ENCODE results near the gene BCHE. TPM values are rescaled to one million over a fixed set of nuclear protein-coding genes. Genes with fewer than 3 reads are reported as not detected.
A peak's percentile ranks its signal among the peaks of the same experiment; 100 is the strongest.
"Not testable (repeated sequence)": the region's sequence is repeated elsewhere in the genome, so short reads cannot be mapped to it uniquely, and the experiment has no call there.

Gene BCHE
- polyA plus RNA-seq, 1 experiment, result 3.1 TPM

DNA sequence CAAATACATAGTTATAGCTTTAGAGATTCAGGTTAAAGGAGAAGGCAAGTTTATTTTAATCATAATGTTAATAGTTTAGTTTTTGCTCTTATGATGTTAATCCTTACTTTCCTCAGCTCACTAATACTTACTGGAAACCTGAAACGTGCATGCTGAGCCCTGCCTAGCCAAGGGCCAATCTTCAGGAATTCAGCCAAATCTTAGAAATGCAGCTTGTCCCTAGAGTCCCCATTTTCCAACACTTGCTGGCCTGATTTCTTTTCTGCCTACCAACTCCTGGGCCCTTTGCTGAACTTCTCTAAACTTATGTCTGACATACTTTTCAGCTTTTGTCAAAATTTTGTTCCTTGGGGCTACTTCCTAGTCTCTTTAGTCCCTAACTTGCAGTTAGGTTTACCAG is 22.8 kb downstream of the BCHE start:
- TF ChIP-seq, protein P1, sequence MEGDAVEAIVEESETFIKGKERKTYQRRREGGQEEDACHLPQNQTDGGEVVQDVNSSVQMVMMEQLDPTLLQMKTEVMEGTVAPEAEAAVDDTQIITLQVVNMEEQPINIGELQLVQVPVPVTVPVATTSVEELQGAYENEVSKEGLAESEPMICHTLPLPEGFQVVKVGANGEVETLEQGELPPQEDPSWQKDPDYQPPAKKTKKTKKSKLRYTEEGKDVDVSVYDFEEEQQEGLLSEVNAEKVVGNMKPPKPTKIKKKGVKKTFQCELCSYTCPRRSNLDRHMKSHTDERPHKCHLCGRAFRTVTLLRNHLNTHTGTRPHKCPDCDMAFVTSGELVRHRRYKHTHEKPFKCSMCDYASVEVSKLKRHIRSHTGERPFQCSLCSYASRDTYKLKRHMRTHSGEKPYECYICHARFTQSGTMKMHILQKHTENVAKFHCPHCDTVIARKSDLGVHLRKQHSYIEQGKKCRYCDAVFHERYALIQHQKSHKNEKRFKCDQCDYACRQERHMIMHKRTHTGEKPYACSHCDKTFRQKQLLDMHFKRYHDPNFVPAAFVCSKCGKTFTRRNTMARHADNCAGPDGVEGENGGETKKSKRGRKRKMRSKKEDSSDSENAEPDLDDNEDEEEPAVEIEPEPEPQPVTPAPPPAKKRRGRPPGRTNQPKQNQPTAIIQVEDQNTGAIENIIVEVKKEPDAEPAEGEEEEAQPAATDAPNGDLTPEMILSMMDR (IDR thresholded peaks at IDR 0.05; ENCODE audit: low read depth, low read length), result no peak
- no peak for DNase-seq (ENCODE audit: low read depth, low spot score)
- Histone ChIP-seq H3K27me3 (ENCODE audit: control insufficient read depth, insufficient read depth, low read length) (no peaks in the 10 kb centered on the region), H3K27ac (ENCODE audit: low read depth, low read length) (no peak overlapping the region), H3K4me3 (ENCODE audit: low read depth, low read length) (no peak overlapping the region), H3K9me3 (ENCODE audit: control insufficient read depth, insufficient read depth, low read length) (no peaks in the 10 kb centered on the region)
- CTCF ChIA-PET, result no interaction called here
- POLR2A ChIA-PET, result no interaction called here

DNA sequence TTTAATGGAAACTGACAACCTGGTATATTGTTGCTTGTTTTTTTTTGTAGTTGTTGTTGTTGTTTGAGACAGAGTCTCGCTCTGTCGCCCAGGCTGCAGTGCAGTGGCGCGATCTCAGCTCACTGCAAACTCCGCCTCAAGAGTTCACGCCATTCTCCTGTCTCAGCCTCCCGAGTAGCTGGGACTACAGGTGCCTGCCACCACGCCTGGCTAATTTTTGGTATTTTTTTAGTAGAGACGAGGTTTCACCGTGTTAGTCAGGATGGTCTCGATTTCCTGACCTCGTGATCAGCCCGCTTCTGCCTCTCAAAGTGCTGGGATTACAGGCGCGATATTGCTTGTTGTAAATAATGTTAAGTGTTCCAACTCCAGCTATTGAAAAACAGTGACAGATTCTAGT is 29.3 kb downstream of the BCHE start:
- H3K4me3 ChIP-seq (ENCODE audit: low read depth, low read length); H3K9me3 ChIP-seq (ENCODE audit: control insufficient read depth, insufficient read depth, low read length); POLR2A ChIA-PET; H3K27ac ChIP-seq (ENCODE audit: low read depth, low read length); CTCF ChIA-PET; H3K27me3 ChIP-seq (ENCODE audit: control insufficient read depth, insufficient read depth, low read length); DNase-seq (ENCODE audit: low read depth, low spot score): not testable (repeated sequence)

DNA sequence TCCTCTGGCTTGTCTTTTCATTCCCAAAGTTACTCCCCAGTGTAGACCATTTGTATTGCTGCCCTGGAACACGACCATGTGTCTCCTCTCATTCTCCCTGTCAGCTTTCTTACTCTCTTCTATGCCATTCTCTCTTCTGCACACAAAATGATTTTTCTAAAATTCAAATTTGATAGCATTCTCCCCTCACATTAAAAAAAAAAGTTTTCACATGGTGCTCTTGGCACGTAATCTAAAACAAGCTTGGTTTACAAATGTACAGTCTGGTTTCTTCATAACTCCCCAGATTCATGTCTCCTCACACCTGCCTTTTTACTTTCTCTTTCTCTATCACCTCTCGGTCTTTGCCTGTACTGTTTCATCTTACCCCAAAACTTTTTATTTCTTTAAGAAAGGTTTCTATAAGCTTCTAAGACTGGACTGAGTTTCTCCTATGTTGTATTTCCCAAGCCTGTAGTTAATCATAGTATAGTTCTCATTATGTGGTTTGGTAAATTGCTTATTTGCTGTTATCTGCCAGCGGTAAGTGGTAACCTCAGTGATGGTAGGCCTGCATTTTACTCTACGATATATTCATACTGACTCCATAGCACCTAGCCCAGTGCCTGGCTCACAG is 31.2 kb downstream of the BCHE start:
- Histone ChIP-seq H3K27me3 (ENCODE audit: control insufficient read depth, insufficient read depth, low read length) (no peaks in the 10 kb centered on the region), H3K9me3 (ENCODE audit: control insufficient read depth, insufficient read depth, low read length) (no peaks in the 10 kb centered on the region), H3K4me3 (ENCODE audit: low read depth, low read length) (peak overlapping the region; percentile 14; the same call in 1 of the 2 replicates), H3K27ac (ENCODE audit: low read depth, low read length) (no peak overlapping the region)
- TF ChIP-seq, protein P1 (IDR thresholded peaks at IDR 0.05; ENCODE audit: low read depth, low read length), result no peak
- POLR2A ChIA-PET, result no interaction called here
- no peak for DNase-seq (ENCODE audit: low read depth, low spot score)
- CTCF ChIA-PET, result interaction anchor here (0.5 kb wide), 1 partner anchor 13 kb away, joined by 3 read pairs; no protein-coding TSS in a partner anchor

DNA sequence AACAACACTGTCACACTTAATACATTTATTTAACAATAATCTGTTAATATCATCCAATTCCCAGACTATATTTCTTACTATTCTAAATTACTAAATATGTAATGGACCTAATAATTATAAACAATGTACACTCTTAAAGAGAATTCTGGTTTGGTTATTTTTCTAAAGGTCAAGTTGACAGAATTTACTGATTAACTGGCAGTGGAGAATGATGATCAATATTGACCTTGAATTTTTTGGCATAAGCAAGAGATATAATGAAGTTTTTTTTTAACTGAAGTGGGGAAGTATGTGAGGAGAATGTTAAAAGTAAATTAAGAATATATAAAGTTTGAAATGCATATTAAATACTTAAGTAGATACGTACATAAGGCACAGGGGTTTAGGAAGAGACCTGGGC is 33.8 kb downstream of the BCHE start:
- no peak for DNase-seq (ENCODE audit: low read depth, low spot score)
- Histone ChIP-seq H3K27me3 (ENCODE audit: control insufficient read depth, insufficient read depth, low read length) (no peaks in the 10 kb centered on the region), H3K9me3 (ENCODE audit: control insufficient read depth, insufficient read depth, low read length) (no peaks in the 10 kb centered on the region), H3K4me3 (ENCODE audit: low read depth, low read length) (no peak overlapping the region), H3K27ac (ENCODE audit: low read depth, low read length) (no peak overlapping the region)
- ChIA-PET POLR2A (no interaction called here), CTCF (interaction anchor here (0.6 kb wide), 1 partner anchor 1117 kb away, joined by 6 read pairs; no protein-coding TSS in a partner anchor)
- TF ChIP-seq, protein P1 (IDR thresholded peaks at IDR 0.05; ENCODE audit: low read depth, low read length), result no peak

DNA sequence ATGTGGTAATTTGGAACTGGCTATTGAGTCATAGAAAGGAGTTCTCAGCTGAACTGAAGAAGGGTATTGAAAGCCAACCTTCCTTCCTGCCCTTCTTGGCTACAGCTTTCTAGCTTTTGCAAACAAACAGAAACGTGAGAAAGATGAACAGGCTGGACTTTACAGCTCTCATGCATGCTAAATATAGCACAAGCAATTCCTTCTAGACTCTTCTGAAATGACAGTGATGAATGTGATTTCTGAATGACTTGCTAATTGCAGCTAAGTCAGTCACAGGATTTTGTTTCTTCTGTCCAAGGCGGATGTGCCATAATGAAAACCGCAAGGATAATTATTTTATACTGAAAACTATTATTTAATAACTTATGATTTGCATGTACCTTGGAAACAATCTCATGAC is 36.3 kb downstream of the BCHE start:
- POLR2A ChIA-PET, result no interaction called here
- TF ChIP-seq, protein P1 (IDR thresholded peaks at IDR 0.05; ENCODE audit: low read depth, low read length), result no peak
- Histone ChIP-seq H3K27ac (ENCODE audit: low read depth, low read length) (no peak overlapping the region), H3K27me3 (ENCODE audit: control insufficient read depth, insufficient read depth, low read length) (no peaks in the 10 kb centered on the region), H3K9me3 (ENCODE audit: control insufficient read depth, insufficient read depth, low read length) (no peaks in the 10 kb centered on the region), H3K4me3 (ENCODE audit: low read depth, low read length) (no peak overlapping the region)
- CTCF ChIA-PET, result no interaction called here
- DNase-seq (ENCODE audit: low read depth, low spot score), result no peak

Data from AG04450 (cell line).